Measurements from ENCODE around the gene HIVEP3. TPM values are rescaled to one million over a fixed set of nuclear protein-coding genes. Genes with fewer than 3 reads are reported as not detected.

The HIVEP3 gene
- total RNA-seq, 4 donors from 2014 or later = 4.2 to 6.5 (median 4.7) TPM

DNA sequence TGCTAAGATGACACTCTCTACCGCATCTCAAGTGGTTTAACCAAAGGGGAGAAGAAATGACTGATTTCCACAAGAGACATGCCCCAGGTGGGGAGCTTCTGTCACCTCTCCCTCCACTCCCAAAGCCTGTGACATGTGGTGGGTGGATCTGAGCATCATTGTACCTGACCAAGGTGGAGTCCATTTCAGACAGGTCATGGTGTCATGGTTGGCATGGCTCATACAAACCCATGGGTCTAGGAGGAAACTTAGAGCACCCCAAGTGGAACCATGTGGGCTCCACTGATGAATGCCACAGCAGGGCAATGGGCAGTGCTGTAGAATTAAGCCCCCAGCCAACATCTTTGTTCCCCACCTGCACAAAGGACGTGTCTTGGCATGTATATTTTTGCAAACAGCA, 302.7 kb downstream of the HIVEP3 start:
- 94 to 100% methylated on average over 2 of the region's 2 CpGs for WGBS, 2 donors
- no peaks in the 10 kb centered on the region for H3K9me3 ChIP-seq
- H3K27me3 ChIP-seq = no peaks in the 10 kb centered on the region
- H3K27ac ChIP-seq = no peak overlapping the region
- H3K4me1 ChIP-seq = peaks cover 0 to 21% (median 10%) of the 10 kb centered on the region in 4 donors
- no peak overlapping the region for H3K4me3 ChIP-seq
- no peak for DNase-seq (ENCODE audit: low spot score in 2 of 2)
- no peak for TF ChIP-seq EP300 (IDR thresholded peaks at IDR 0.05)
- peaks cover 0 to 2% (median 0%) of the 10 kb centered on the region in 3 donors for H3K36me3 ChIP-seq

DNA sequence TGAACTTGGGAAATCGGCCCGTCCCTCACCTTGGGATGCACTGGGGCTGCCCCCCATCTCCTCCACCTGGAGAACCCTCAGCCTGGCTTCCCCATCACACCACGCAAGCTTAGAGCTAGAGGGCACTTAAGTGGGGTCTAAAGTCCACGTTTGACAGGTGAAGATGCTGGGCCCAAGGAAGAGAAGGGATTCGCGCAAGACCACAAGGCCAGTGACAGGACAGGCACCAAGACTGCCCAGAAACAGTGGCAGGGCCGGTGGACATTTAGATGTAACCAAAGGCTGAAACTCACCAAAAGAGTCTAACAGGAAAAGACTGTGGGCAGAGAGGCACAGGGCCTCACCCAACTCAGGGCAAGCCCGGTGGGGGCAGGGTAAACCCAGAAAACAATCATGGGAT, 303.4 kb downstream of the HIVEP3 start:
- H3K36me3 ChIP-seq = peaks cover 0 to 2% (median 0%) of the 10 kb centered on the region in 3 donors
- no peaks in the 10 kb centered on the region for H3K9me3 ChIP-seq
- no peak overlapping the region for H3K27ac ChIP-seq
- TF ChIP-seq POLR2A (IDR thresholded peaks at IDR 0.05) (no peak), EP300 (IDR thresholded peaks at IDR 0.05) (no peak)
- TF ChIP-seq, protein P1, sequence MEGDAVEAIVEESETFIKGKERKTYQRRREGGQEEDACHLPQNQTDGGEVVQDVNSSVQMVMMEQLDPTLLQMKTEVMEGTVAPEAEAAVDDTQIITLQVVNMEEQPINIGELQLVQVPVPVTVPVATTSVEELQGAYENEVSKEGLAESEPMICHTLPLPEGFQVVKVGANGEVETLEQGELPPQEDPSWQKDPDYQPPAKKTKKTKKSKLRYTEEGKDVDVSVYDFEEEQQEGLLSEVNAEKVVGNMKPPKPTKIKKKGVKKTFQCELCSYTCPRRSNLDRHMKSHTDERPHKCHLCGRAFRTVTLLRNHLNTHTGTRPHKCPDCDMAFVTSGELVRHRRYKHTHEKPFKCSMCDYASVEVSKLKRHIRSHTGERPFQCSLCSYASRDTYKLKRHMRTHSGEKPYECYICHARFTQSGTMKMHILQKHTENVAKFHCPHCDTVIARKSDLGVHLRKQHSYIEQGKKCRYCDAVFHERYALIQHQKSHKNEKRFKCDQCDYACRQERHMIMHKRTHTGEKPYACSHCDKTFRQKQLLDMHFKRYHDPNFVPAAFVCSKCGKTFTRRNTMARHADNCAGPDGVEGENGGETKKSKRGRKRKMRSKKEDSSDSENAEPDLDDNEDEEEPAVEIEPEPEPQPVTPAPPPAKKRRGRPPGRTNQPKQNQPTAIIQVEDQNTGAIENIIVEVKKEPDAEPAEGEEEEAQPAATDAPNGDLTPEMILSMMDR (IDR thresholded peaks at IDR 0.05) = no peak
- H3K27me3 ChIP-seq = no peaks in the 10 kb centered on the region
- no peak overlapping the region for H3K4me3 ChIP-seq
- peaks cover 0 to 21% (median 10%) of the 10 kb centered on the region in 4 donors for H3K4me1 ChIP-seq
- WGBS, 2 donors = 97 to 98% methylated on average over 8 of the region's 8 CpGs
- DNase-seq (ENCODE audit: low spot score in 2 of 2) = no peak

DNA sequence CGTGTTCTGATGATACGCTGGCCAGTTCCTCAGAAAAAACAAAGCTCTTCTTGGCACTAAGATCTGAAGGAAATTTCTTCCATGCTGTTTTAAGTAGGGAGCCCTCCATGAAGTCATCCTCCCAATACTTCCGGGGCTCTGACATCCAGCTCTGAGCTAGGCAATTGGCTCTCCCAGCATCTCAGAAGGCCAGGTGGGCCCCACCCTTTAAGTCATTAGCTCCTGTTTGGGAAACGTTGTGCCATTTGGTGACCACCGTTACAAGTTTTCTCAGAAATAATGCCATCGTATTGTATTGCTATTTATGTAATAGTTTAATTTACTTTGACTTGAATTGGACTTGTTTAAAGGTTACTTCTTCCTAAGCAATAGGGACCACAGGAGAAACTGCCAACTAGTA, 303.9 kb downstream of the HIVEP3 start:
- DNase-seq (ENCODE audit: low spot score in 2 of 2) = no peak
- no peaks in the 10 kb centered on the region for H3K9me3 ChIP-seq

DNA sequence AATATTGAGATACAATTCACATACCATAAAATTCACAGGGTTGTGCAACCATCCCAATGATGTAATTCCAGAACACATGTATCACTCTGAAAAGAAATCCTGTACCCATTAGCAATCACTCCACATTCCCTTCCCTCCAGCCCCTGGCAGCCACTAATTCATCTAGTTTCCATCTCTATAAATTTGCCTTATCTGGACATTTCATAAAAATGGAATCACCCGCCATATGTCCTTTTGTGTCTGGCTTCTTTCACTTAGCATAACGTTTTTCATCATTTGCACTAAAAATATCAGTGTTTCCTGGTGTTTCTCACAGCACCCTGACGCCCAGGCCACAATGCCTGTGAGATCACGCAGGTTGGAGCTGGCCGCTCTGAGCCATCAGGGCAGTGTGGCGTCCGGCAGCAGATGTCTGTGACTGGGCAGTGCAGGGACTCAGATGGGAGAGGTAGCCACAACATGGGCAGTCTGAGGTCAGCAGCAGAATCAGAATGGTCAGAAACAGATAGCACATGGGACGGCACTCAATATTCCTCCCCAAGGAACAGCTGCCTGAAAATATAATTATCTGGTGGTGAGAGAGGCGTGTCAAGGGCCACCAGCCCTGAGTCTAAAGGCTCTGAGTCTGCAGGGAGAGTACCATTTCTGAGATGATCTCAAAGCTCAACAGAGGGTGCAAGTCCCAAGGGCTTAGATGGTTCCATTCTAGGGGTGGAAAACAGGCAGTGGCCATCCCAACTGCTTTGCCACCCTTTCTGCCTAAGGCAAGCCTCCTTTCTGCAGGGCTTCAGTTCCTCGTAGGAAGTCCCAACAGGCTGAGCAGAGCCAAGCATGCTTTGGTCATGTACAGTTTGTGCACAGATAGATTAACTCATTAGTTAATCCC, 304.8 kb downstream of the HIVEP3 start:
- no peak for DNase-seq (ENCODE audit: low spot score in 2 of 2)
- Histone ChIP-seq H3K4me3 (no peak overlapping the region), H3K27me3 (no peaks in the 10 kb centered on the region), H3K27ac (no peak overlapping the region), H3K36me3 (peaks cover 0 to 2% (median 0%) of the 10 kb centered on the region in 3 donors), H3K4me1 (peaks cover 0 to 24% (median 10%) of the 10 kb centered on the region in 4 donors), H3K9me3 (no peaks in the 10 kb centered on the region)
- 91 to 93% methylated on average over 10 of the region's 10 CpGs for WGBS, 2 donors
- TF ChIP-seq POLR2A (IDR thresholded peaks at IDR 0.05) = no peak
- TF ChIP-seq, protein P1 (IDR thresholded peaks at IDR 0.05) = no peak
- no peak for TF ChIP-seq EP300 (IDR thresholded peaks at IDR 0.05)

More for the DNA sequence above, 303.9 kb downstream of the HIVEP3 start:
- 88 to 90% methylated on average over 6 of the region's 6 CpGs for WGBS, 2 donors
- Histone ChIP-seq H3K27me3 (no peaks in the 10 kb centered on the region), H3K36me3 (peaks cover 0 to 2% (median 0%) of the 10 kb centered on the region in 3 donors), H3K4me3 (no peak overlapping the region), H3K4me1 (peaks cover 0 to 21% (median 10%) of the 10 kb centered on the region in 4 donors), H3K27ac (no peak overlapping the region)
- TF ChIP-seq EP300 (IDR thresholded peaks at IDR 0.05) = no peak
- TF ChIP-seq, protein P1 (IDR thresholded peaks at IDR 0.05) = no peak
- TF ChIP-seq POLR2A (IDR thresholded peaks at IDR 0.05) = no peak

DNA sequence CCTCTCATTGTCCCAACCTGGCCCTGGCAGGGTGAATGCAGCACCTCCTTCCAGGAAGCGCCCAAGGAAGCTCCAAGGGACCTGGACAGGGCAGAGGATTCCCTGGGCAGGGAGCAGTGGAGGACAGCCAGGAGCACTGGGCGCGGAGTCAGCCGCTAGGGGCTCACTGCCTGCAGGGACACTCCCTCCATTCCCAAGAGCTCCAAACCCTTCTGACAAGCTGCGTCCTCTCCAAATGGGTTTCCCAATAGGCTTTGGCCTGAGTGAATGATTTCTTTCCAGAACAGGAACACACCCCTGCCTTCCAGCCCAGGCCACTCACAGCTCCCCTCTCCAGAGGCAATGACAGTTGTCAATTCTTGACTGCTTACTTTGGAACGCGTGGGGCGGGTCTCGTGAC, 305.8 kb downstream of the HIVEP3 start:
- Histone ChIP-seq H3K36me3 (peaks cover 0 to 2% (median 0%) of the 10 kb centered on the region in 3 donors), H3K4me3 (no peak overlapping the region), H3K9me3 (no peaks in the 10 kb centered on the region), H3K27me3 (no peaks in the 10 kb centered on the region), H3K27ac (no peak overlapping the region), H3K4me1 (peaks cover 0 to 24% (median 5%) of the 10 kb centered on the region in 4 donors)
- DNase-seq (ENCODE audit: low spot score in 2 of 2) = no peak
- WGBS, 2 donors = 92 to 93% methylated on average over 8 to 9 of the region's 9 CpGs
- TF ChIP-seq EP300 (IDR thresholded peaks at IDR 0.05) (no peak), POLR2A (IDR thresholded peaks at IDR 0.05) (no peak)
- TF ChIP-seq, protein P1 (IDR thresholded peaks at IDR 0.05) = no peak

Measured in tibial nerve (tissue), 4 donors.